Upper lobe of left lung (tissue), 6 donors: ENCODE results near the gene DGLUCY. TPM values are rescaled to one million over a fixed set of nuclear protein-coding genes. Genes with fewer than 3 reads are reported as not detected.
"Not testable (repeated sequence)": the region's sequence is repeated elsewhere in the genome, so short reads cannot be mapped to it uniquely, and the experiment has no call there.

ENCODE experiments used
- ATAC-seq, 2 donors: fragments of 200-7000 bp; cut with Tn5 transposase; one replicate each; pipeline ENCODE4 v1.9.1; 2022; ENCODE audit warnings: mild to moderate bottlenecking in 2 of 2, moderate library complexity in 2 of 2; ENCODE audit not compliant: low FRiP score in 2 of 2
- DNase-seq, 2 donors: peaks; one replicate each; pipeline ENCODE4 v3.0.0-alpha.2; 2019 to 2020
- H3K27ac ChIP-seq, 4 donors: fragments of 200-600 bp; sonication (generic); one replicate each; pipeline ENCODE4 v1.5.1; 2016 to 2019
- H3K27me3 ChIP-seq, 4 donors: fragments of 200-600 bp; sonication (generic); one replicate each; pipeline ENCODE4 v1.5.1; 2017 to 2019
- H3K36me3 ChIP-seq, 4 donors: fragments of 200-600 bp; sonication (generic); one replicate each; pipeline ENCODE4 v1.5.1; 2016 to 2019
- H3K4me1 ChIP-seq, 4 donors: fragments of 200-600 bp; sonication (generic); one replicate each; pipeline ENCODE4 v1.5.1; 2018 to 2019
- H3K4me3 ChIP-seq, 4 donors: fragments of 200-600 bp; sonication (generic); one replicate each; pipeline ENCODE4 v1.5.1; 2017 to 2019; ENCODE audit warnings: mild to moderate bottlenecking in 2 of 4, moderate library complexity in 1 of 4
- H3K9me3 ChIP-seq, 4 donors: fragments of 200-600 bp; sonication (generic); one replicate each; pipeline ENCODE4 v1.5.1; 2018 to 2019
- CTCF ChIP-seq, 6 experiments: fragments of 450-650 bp in 4 of 6; fragments of 200-600 bp in 2 of 6; sonication (generic) in 2 of 6; IDR thresholded peaks; one replicate each; pipeline ENCODE4 v1.5.1; 2016 to 2019; ENCODE audit warnings: antibody characterized with exemption in 6 of 6
- EP300 ChIP-seq, 4 donors: sonication (generic); formaldehyde crosslinking; IDR thresholded peaks; one replicate each; pipeline ENCODE4 v1.5.1; 2017; ENCODE audit warnings: antibody characterized with exemption in 4 of 4, control low read depth in 2 of 4
- POLR2A ChIP-seq, 4 donors: fragments of 450-650 bp; IDR thresholded peaks; one replicate each; pipeline ENCODE4 v1.5.1; 2016 to 2017; ENCODE audit warnings: antibody characterized with exemption in 4 of 4, mild to moderate bottlenecking in 2 of 4
- POLR2AphosphoS5 ChIP-seq, 2 donors: sonication (generic); formaldehyde crosslinking; IDR thresholded peaks; one replicate each; pipeline ENCODE4 v1.5.1; 2017; ENCODE audit warnings: antibody characterized with exemption in 2 of 2
- WGBS, 2 donors: methylation state at CpG; one replicate each; pipeline ENCODE4 v1.1.5; 2017 to 2018; 5-methylcytosine and 5-hydroxymethylcytosine counted together
- total RNA-seq, 6 donors: library from RNA; depleted of rRNA in 4 of 6; stranded (reverse); fragments of >200 nt in 4 of 6; gene quantifications; one replicate each; pipeline versions ENCODE4 v1.1.0 to v1.2.1, GENCODE V29; 2016 to 2021
- donor health status: DM: no; HTN: no; CAD: no; lungs with moderate emphysema.
- donor health status: DM: no; HTN: yes; CAD: no; lungs with severe emphysema.

DGLUCY gene
- total RNA-seq, 6 donors from 2014 or later, result 54.7 to 141 (median 80.3) TPM

GRCh38 chr14:91173904-91174303, 60.0 kb downstream of the DGLUCY start:
- Histone ChIP-seq H3K4me1 (peaks cover 0 to 8% (median 6%) of the 10 kb centered on the region in 4 donors), H3K27ac (no peak overlapping the region), H3K27me3 (no peaks in the 10 kb centered on the region), H3K9me3 (no peaks in the 10 kb centered on the region), H3K4me3 (no peak overlapping the region), H3K36me3 (peaks cover 4 to 56% (median 39%) of the 10 kb centered on the region in 4 donors)
- no peak for TF ChIP-seq CTCF (IDR thresholded peaks at IDR 0.05)
- no peak for TF ChIP-seq POLR2A (IDR thresholded peaks at IDR 0.05)
- TF ChIP-seq EP300 (IDR thresholded peaks at IDR 0.05), result no peak
- TF ChIP-seq POLR2AphosphoS5 (IDR thresholded peaks at IDR 0.05), result no peak
- DNase-seq (no peak), ATAC-seq (no peak)
- WGBS, 2 donors, result 88 to 89% methylated on average over 4 of the region's 4 CpGs

- no peak for TF ChIP-seq CTCF (IDR thresholded peaks at IDR 0.05)
- no peak for TF ChIP-seq POLR2AphosphoS5 (IDR thresholded peaks at IDR 0.05)
- no peak for TF ChIP-seq EP300 (IDR thresholded peaks at IDR 0.05)
- TF ChIP-seq POLR2A (IDR thresholded peaks at IDR 0.05), result no peak
- DNase-seq (no peak), ATAC-seq (no peak)
- 94 to 99% methylated on average over 10 of the region's 10 CpGs for WGBS, 2 donors
- H3K27me3 ChIP-seq, result no peaks in the 10 kb centered on the region
- H3K4me3 ChIP-seq, result no peak overlapping the region
- no peaks in the 10 kb centered on the region for H3K9me3 ChIP-seq
- H3K4me1 ChIP-seq, result peaks cover 0 to 8% (median 6%) of the 10 kb centered on the region in 4 donors
- peaks cover 1 to 50% (median 24%) of the 10 kb centered on the region in 4 donors for H3K36me3 ChIP-seq
- H3K27ac ChIP-seq, result no peak overlapping the region
Measured at GRCh38 chr14:91175291-91176201, 61.7 kb downstream of the DGLUCY start.

GRCh38 chr14:91177073-91178034, 63.5 kb downstream of the DGLUCY start:
- no peak overlapping the region for H3K4me3 ChIP-seq
- H3K4me1 ChIP-seq, result peaks cover 0 to 8% (median 6%) of the 10 kb centered on the region in 4 donors
- ATAC-seq (peak; percentile 75 to 76), DNase-seq (peak in 1 of 2 donors; percentile 61)
- no peaks in the 10 kb centered on the region for H3K9me3 ChIP-seq
- H3K36me3 ChIP-seq, result peaks cover 10 to 56% (median 33%) of the 10 kb centered on the region in 4 donors
- peak overlapping the region in 3 of 4 donors; percentile 3 to 43 (median 15) for H3K27ac ChIP-seq
- H3K27me3 ChIP-seq, result no peaks in the 10 kb centered on the region
- 76% methylated on average over 16 of the region's 16 CpGs for WGBS, 2 donors
- TF ChIP-seq EP300 (IDR thresholded peaks at IDR 0.05) (no peak), CTCF (IDR thresholded peaks at IDR 0.05) (peak; percentile 68 to 89 (median 83))

- no peak for DNase-seq
- 89 to 92% methylated on average over 2 of the region's 2 CpGs for WGBS, 2 donors
- Histone ChIP-seq H3K4me3 (no peak overlapping the region), H3K36me3 (peaks cover 14 to 53% (median 36%) of the 10 kb centered on the region in 4 donors), H3K27ac (no peak overlapping the region), H3K9me3 (no peaks in the 10 kb centered on the region), H3K27me3 (no peaks in the 10 kb centered on the region), H3K4me1 (peaks cover 0 to 8% (median 6%) of the 10 kb centered on the region in 4 donors)
- ATAC-seq, result no peak
- TF ChIP-seq POLR2AphosphoS5 (IDR thresholded peaks at IDR 0.05) (no peak), CTCF (IDR thresholded peaks at IDR 0.05) (no peak), EP300 (IDR thresholded peaks at IDR 0.05) (no peak), POLR2A (IDR thresholded peaks at IDR 0.05) (no peak)
Measured at GRCh38 chr14:91180611-91181010, 66.7 kb downstream of the DGLUCY start.

GRCh38 chr14:91182753-91183152, 68.9 kb downstream of the DGLUCY start:
- H3K9me3 ChIP-seq, H3K4me1 ChIP-seq, DNase-seq, ATAC-seq, H3K27ac ChIP-seq, H3K4me3 ChIP-seq, H3K27me3 ChIP-seq: not testable (repeated sequence)
- peaks cover 19 to 58% (median 45%) of the 10 kb centered on the region in 4 donors for H3K36me3 ChIP-seq
- 89 to 94% methylated on average over 3 of the region's 3 CpGs for WGBS, 2 donors
